ENCODE data around the gene CCL16.

DNA sequence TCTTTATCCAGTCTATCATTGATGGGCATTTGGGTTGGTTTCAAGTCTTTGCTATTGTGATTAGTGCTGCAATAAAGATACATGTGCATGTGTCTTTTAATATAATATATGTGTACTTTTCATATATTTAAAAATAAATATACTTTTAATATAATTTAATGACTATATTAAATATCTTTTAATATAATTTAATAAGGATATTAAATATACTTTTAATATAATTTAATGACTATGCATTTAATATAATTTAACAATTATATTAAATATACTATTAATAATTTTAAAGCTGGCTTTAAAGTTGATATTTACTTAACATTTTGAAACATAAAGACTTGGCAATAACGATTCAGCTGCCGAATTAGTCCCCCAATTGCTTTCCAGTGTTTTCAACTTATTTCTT is 35.3 kb upstream of the CCL16 start:
- TF ChIP-seq POLR2A (IDR thresholded peaks at IDR 0.05; ENCODE audit: low read length): no peak
- TF ChIP-seq GATA1 (IDR thresholded peaks at IDR 0.05; ENCODE audit: low read depth, low read length): no peak

All from erythroblast (primary cell).